Progenitor cell of endocrine pancreas (in vitro differentiated cells): Measurements from ENCODE around the gene CCDC102A. TPM values are rescaled to one million over a fixed set of nuclear protein-coding genes. Genes with fewer than 3 reads are reported as not detected.

ENCODE experiments used
- DNase-seq: peaks from one replicate; pipeline ENCODE4 v3.0.0; 2021; ENCODE audit warnings: low spot score; ENCODE audit not compliant: unreplicated experiment
- H3K27ac Mint-ChIP-seq: 2 replicates; pipeline ENCODE4 v1.8.0; 2021; ENCODE audit warnings: mild to moderate bottlenecking, moderate library complexity, mixed read lengths
- H3K27me3 Mint-ChIP-seq: 2 replicates; pipeline ENCODE4 v1.8.0; 2021; ENCODE audit warnings: mixed read lengths
- H3K36me3 Mint-ChIP-seq: 2 replicates; pipeline ENCODE4 v1.8.0; 2022; ENCODE audit warnings: mixed read lengths; ENCODE audit not compliant: insufficient read depth
- H3K4me1 Mint-ChIP-seq: 2 replicates; pipeline ENCODE4 v1.8.0; 2021; ENCODE audit warnings: low read depth, mixed read lengths
- H3K4me3 Mint-ChIP-seq: 2 replicates; pipeline ENCODE4 v1.8.0; 2021; ENCODE audit warnings: low read depth, mild to moderate bottlenecking, moderate library complexity, mixed read lengths
- H3K9me3 Mint-ChIP-seq: 2 replicates; pipeline ENCODE4 v1.8.0; 2021; ENCODE audit warnings: low read depth, mixed read lengths
- total RNA-seq: library from RNA; stranded (reverse); gene quantifications from 2 replicates; pipeline ENCODE4 v1.2.1, GENCODE V29; 2021
- TF ChIP-seq, protein P1 (sequence below): fragments of 200-600 bp; sonication (generic); IDR thresholded peaks from one replicate; pipeline ENCODE4 v1.5.0; 2021; ENCODE audit warnings: antibody characterized with exemption, mild to moderate bottlenecking; ENCODE audit not compliant: unreplicated experiment

The CCDC102A gene
- total RNA-seq, 1 donor from 2014 or later = 15.6 TPM

DNA sequence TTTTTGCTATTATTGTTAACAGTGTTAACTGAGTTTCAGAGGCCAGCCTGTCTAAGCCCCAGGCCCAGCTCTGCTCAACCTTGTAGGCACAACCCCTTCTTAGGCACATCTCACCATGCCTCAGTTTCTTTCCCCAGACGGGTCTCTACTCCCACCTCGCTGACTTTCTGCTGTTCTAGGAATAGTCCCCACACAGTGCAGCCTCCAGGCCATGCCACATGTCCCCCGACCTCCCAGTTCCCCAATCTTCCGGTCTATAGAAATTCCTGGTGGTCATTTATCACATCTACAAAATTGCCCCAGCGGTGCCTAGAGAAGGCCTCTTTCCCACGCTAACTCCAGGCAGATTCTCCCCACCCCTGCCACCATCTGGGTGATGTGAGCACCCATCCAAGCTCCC, 40.8 kb upstream of the CCDC102A start:
- Mint-ChIP-seq H3K36me3 (no peaks in the 10 kb centered on the region), H3K4me1 (no peaks in the 10 kb centered on the region), H3K27ac (peak overlapping the region; percentile 45), H3K9me3 (no peaks in the 10 kb centered on the region), H3K27me3 (peaks cover 10% of the 10 kb centered on the region), H3K4me3 (no peak overlapping the region)
- DNase-seq = no peak
- TF ChIP-seq, protein P1, sequence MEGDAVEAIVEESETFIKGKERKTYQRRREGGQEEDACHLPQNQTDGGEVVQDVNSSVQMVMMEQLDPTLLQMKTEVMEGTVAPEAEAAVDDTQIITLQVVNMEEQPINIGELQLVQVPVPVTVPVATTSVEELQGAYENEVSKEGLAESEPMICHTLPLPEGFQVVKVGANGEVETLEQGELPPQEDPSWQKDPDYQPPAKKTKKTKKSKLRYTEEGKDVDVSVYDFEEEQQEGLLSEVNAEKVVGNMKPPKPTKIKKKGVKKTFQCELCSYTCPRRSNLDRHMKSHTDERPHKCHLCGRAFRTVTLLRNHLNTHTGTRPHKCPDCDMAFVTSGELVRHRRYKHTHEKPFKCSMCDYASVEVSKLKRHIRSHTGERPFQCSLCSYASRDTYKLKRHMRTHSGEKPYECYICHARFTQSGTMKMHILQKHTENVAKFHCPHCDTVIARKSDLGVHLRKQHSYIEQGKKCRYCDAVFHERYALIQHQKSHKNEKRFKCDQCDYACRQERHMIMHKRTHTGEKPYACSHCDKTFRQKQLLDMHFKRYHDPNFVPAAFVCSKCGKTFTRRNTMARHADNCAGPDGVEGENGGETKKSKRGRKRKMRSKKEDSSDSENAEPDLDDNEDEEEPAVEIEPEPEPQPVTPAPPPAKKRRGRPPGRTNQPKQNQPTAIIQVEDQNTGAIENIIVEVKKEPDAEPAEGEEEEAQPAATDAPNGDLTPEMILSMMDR = no peak

DNA sequence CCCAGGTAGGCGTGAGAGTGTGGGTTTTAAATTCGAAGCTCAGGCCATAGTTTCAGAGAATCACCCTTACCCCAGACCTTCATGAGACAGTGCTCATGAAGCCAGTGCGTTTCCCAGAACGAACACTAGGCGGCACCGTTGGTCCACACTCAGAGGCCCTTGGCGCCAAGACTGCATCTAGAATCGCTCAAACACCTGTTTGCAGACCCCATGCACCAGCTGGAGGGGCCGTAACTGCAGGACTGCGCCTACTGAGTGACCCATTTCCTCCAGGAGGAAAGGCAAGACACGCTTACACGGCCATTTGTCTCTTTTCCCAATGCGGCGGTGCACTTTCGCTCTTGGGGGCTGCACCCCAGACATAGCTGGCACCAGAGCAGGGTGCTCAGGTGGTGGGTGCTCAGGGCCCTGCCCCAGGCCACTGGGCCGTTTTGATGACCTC, 40.1 kb upstream of the CCDC102A start:
- H3K9me3 Mint-ChIP-seq = no peaks in the 10 kb centered on the region
- H3K4me1 Mint-ChIP-seq = no peaks in the 10 kb centered on the region
- TF ChIP-seq, protein P1 = peak; percentile 97
- H3K4me3 Mint-ChIP-seq = no peak overlapping the region
- peak; percentile 70 for DNase-seq
- peaks cover 10% of the 10 kb centered on the region for H3K27me3 Mint-ChIP-seq
- no peak overlapping the region for H3K27ac Mint-ChIP-seq
- no peaks in the 10 kb centered on the region for H3K36me3 Mint-ChIP-seq

- H3K36me3 Mint-ChIP-seq = no peaks in the 10 kb centered on the region
- peaks cover 10% of the 10 kb centered on the region for H3K27me3 Mint-ChIP-seq
- no peak for DNase-seq
- no peaks in the 10 kb centered on the region for H3K9me3 Mint-ChIP-seq
- H3K4me3 Mint-ChIP-seq = no peak overlapping the region
- H3K4me1 Mint-ChIP-seq = no peaks in the 10 kb centered on the region
- H3K27ac Mint-ChIP-seq = no peak overlapping the region
- TF ChIP-seq, protein P1 = no peak
These were observed 39.3 kb upstream of the CCDC102A start for GRCh38 chr16:57575468-57576277.

GRCh38 chr16:57574646-57575467, 38.5 kb upstream of the CCDC102A start:
- H3K27ac Mint-ChIP-seq = no peak overlapping the region
- no peak for DNase-seq
- peaks cover 10% of the 10 kb centered on the region for H3K27me3 Mint-ChIP-seq
- H3K4me3 Mint-ChIP-seq = no peak overlapping the region
- peaks cover under 1% of the 10 kb centered on the region for H3K36me3 Mint-ChIP-seq
- H3K9me3 Mint-ChIP-seq = no peaks in the 10 kb centered on the region
- TF ChIP-seq, protein P1 = no peak
- H3K4me1 Mint-ChIP-seq = no peaks in the 10 kb centered on the region

DNA sequence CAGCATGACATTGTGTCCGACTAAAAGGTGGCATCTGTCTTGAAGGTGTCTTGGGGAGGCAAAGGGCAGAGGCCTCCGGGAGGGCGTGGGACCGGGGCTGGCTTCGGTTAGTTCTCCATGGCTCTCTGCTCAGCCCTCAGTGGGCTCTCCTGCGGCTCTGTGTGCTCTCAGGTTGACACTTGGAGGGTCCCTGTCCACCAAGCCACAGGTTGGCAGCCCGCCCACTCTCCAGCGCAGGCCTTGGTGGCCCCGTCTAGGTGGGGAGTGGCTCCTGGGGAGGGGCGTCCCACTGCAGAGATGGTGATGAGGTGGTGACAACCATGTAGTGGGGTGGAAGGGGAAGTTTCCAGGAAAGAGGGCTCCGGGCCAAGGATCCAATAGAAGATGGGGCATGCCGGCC, 37.7 kb upstream of the CCDC102A start:
- Mint-ChIP-seq H3K27me3 (peaks cover 5% of the 10 kb centered on the region), H3K36me3 (peaks cover 7% of the 10 kb centered on the region), H3K4me3 (no peak overlapping the region), H3K4me1 (no peaks in the 10 kb centered on the region), H3K27ac (no peak overlapping the region), H3K9me3 (peaks cover 4% of the 10 kb centered on the region)
- DNase-seq = no peak
- TF ChIP-seq, protein P1 = no peak
